Left renal cortex interstitium (tissue), 4 donors: ENCODE measurements around the gene HRK. TPM values are rescaled to one million over a fixed set of nuclear protein-coding genes. Genes with fewer than 3 reads are reported as not detected.

Experiments used
- DNase-seq, 4 donors: peaks; one replicate each; pipeline ENCODE4 v3.0.0-alpha.2; 2013; ENCODE audit warnings: low read depth in 4 of 4, low spot score in 2 of 4, missing footprints in 1 of 4
- polyA plus RNA-seq, 4 donors: library from polyadenylated mRNA; unstranded; fragments of 120-200 nt; gene quantifications; one replicate each; pipeline ENCODE4 v1.2.1, GENCODE V29; 2013; ENCODE audit not compliant: insufficient read length in 4 of 4

HRK gene
- under 1 TPM; 0.38 to 0.57 (median 0.48) TPM for polyA plus RNA-seq

- DNase-seq = no peak
Measured at GRCh38 chr12:116881325-116881876, at the start of gene HRK. Gene HRK (minus strand): TSS chr12:116881441. CDS start chr12:116881307, 134 bp downstream.

DNA sequence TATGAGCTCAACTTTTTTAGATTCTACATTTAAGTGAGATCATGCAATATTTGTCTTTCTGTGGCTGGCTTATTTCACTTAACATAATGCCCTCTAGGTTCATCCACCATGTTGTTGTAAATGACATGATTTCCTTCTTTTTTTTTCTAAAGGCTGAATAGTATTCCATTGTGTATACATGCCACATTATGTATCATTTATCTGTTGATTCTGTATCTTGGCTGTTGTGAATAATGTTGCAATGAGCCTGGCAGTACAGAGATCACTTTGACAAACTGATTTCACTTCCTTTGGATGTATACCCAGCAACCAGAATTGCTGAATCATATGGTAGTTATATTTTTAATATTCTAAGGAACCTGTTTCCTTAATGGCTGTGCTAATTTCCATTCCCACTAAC, 48.6 kb upstream of the HRK start:
- no peak for DNase-seq

- no peak for DNase-seq
Measured at GRCh38 chr12:116928504-116928903, 47.3 kb upstream of the HRK start.

GRCh38 chr12:116927244-116927940, 46.2 kb upstream of the HRK start:
- no peak for DNase-seq

DNA sequence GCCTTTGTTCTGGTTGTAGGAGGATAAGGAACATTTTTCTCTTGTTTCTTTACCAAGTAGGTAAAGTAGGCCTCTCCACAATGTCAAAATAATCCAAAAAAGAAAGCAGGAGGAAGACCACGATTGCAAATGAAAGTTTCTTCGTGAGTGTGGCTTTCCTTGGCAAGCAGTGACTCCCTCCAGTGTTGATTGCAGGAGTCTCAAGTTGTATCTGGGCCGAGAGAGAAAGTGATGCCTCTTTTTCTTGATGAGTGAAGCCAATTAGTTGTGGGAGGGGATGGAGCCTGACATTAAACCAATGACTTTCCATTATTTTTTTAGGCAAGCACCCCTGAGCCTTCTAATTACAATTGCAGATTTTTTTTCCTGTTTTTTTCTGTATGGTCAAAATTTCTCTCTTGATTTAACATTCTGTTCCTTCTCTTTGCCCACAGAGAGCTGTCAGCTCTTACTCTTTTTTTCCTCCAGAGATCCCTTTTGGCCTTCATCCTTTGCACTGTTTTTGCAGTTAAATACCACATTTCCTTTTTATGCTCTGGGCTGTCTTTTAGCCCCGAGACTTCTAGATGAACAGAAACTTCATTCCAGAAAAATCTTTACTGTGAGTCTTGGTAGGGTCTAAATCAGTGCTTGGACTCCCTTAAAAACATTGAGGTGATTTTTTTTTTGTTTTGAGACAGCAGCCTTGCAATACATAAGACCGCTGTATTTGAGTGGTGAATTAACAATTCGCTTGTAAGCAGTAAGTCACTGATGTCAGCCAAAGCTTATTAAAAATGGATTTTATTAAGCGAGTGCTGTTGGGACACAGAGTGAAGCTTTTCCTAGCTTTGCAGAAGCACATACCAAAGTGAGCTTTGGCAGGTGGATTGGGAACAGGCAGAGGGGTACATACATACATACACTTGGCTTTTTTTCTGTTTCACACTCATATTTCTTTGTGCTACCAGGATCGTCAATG, 45.3 kb upstream of the HRK start:
- DNase-seq = no peak

DNA sequence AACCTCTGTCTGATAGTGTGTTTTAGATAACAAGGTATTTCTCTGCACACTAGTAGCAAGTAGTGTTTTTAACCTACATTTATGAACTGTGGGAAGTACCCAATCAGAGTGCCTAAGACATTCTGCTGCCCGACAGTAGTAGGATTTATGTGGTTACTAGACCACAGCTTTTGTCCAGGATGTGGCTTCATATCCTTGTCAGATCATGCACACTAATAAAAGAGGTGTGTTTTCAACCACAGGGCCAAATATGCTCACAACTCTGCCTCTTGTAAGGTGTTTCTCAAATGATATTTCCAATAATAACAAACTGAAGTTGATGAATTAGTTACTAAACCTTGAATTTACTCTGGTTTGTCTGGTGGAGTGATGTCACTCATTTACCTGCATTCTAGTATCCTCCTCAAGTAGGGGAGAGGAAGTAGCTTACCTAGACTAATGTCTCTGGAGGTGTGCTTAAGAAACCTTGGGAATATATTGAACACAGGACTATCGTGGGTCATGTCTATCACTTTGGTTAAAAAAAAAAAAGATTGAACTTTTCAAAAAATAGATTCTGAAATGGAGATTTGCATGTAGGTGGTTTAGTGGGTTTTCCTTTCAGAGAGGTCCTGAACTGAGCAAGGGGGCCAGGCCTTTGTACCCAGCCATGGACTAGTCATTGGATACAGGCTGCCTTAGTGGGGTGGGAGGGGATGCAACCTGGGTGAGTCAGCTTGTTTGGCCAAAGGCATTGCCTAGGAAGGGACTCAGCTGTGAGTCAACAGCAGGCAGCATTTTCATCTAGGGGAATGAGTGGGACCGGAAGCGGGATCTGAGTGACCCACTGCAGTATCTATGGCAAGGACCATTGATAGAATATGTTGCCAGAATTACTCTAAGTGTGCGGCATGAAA, 43.6 kb upstream of the HRK start:
- no peak for DNase-seq

DNA sequence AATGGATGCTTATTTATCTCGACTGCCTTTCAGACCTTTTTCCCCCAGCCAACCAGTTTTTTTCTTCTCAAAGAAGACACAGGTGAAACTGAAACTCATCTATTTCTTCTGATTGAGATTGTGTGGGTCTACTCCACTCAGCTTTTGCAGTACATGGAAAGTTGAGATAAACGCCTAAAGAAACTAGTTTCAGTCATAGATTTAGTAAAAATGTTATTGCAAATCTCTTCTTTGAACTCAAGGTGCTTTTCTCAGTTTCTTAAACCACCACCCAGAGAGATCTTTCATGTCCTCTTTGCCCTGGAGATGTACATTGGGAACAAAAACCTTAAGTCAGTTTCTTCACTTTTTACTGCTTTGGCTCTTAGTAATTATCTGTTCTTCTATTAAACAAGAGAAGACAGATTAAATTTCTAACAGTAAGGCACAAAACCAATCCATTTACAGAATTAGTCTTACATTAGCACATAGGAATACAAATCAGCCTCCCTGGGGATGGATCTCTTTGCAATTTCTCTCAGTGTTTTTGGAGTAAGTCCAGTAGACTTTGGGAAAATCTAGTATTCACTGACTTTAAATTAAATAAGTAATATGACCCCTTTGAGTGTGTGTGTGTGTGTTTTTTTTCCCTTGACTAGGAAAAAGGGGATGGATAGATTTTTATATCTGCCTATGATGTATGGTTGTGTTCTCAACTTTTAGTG, 41.1 kb upstream of the HRK start:
- no peak for DNase-seq

- no peak for DNase-seq
Measured at GRCh38 chr12:116920939-116921338, 39.7 kb upstream of the HRK start.

DNA sequence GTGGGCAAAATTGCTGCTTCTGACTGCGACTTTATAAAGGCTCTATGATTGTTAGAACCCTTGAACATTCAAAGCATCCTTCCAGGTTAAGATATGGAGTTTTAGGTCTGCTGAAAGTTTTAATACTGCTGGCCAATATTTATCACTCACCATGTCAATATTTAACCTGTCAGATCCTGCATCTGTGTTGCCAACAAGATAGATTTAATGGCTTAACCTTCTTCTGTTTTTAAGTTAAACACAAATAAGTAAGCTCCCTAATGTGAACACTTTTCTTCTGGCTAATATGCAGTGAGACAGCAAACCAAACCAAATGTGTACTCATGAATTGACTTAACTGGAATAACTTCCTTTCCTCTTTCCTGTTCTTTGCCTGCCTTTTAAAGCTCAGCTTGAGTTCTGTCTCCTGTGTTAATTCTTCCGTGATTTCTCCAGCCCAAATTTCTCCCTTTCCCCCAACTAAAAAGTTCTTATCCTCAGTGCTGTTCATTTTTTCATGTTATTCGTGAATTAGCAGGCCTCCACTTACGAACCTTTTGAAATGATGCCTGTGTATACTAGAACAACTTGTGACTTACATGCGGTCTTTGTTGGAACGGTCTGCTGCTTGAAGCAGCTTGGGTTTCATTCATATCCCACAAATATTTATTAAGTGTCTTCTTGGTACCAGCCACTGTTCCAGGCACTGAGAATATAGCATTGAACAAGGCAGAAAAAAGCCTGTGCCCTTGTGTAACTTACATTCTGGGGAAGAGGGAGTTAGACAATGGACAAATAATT, 38.7 kb upstream of the HRK start:
- no peak for DNase-seq

- DNase-seq = no peak
Measured at GRCh38 chr12:116919247-116919661, 38.0 kb upstream of the HRK start.

DNA sequence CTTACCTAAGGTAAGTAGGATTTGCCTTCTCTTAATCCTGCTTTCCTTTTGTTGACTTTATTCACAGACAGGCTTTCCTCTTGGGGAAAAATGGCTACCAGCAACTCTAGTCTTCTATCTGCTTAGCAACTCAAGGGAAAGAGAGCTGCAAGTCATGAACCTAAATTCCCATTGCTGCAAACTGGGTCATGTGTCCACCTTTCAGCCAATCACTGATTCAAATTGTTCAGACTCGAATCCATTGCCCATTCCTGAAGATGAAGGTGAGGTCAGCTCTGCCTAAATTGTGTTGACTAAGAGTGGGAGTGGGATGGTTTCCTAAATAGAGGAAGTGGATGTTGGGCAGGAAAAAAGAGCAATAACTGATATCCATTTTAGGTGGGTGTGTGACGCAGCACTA, 37.2 kb upstream of the HRK start:
- DNase-seq = no peak

GRCh38 chr12:116916714-116917114, 35.5 kb upstream of the HRK start:
- no peak for DNase-seq

DNA sequence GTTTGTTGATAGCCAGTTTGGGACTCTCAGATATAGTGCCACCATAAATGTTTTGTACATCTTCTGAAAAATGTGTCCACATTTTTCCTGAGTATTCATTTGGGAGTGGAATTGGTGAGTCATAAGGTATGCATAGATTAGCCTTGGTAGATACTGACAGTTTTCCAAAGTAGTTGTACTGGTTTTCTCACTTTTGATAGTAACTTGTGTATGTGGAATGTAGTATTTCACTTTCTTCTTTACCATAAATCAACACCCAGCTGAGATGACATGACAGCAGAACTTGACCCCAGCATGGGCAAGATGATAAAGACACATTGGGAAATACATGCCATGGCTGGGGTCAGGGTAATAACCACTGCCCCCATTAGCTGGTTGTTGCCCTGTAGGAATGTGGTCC, 34.9 kb upstream of the HRK start:
- no peak for DNase-seq

GRCh38 chr12:116915326-116915725, 34.1 kb upstream of the HRK start:
- DNase-seq = no peak

DNA sequence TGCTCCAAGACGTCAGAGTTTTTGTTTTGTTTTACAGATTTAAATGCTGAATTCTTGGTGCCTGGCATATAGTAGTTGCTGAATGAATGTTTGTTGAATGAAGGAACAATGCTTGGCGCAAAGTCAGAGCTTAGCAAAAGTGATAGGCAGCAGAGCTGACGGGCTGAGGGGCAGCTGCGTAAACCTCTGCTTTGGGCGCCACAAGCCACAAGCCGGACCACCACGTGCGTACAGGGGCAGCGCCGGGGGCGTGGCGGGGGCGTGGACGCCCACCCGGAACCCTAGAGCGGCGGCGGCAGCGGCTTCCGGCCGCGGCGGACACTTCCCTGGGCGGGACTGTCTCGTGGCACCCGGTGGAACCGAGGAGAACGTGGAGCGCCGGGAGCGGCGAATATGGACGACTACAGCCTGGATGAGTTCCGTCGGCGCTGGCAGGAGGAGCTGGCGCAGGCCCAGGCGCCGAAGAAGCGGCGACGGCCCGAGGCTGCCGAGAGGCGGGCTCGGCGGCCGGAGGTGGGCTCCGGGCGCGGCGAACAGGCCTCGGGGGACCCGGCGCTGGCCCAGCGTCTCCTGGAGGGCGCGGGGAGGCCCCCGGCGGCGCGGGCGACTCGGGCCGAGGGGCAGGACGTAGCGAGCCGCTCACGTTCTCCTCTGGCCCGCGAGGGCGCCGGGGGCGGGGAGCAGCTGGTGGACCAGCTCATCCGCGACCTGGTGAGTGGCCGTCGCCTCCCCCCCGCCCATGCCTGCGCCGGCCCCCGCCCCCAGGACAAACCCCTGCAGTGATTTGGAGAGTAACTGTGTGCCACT, 29.6 kb upstream of the HRK start, which contains the start of gene FBXW8:
Gene FBXW8 (plus strand): TSS at position 306 of the 807 bp plus-strand sequence. CDS start 88 bp downstream, at position 394.
- peak in 2 of 4 donors; percentile 45 to 48 for DNase-seq

DNA sequence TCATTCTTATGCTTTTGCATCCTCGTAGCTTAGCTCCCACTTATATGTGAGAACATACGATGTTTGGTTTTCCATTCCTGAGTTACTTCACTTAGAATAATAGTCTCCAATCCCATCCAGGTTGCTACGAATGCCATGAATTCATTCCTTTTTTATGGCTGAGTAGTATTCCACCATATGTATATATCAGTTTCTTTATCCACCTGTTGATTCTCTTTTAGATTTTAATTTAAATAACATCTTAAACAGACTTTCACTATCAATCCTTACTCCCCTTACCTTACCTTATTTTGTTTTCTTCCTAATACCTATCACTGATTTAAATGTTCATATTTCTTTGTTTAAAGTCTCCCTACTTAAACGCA, 29.0 kb upstream of the HRK start:
- no peak for DNase-seq

- DNase-seq = no peak
Measured at GRCh38 chr12:116906285-116906684, 25.0 kb upstream of the HRK start.

- no peak for DNase-seq
Measured at GRCh38 chr12:116903818-116904217, 22.6 kb upstream of the HRK start.
